ENCODE data around the gene CDK6. TPM values are rescaled to one million over a fixed set of nuclear protein-coding genes. Genes with fewer than 3 reads are reported as not detected.

The CDK6 gene
- total RNA-seq, 1 donor = 45.6 TPM

DNA sequence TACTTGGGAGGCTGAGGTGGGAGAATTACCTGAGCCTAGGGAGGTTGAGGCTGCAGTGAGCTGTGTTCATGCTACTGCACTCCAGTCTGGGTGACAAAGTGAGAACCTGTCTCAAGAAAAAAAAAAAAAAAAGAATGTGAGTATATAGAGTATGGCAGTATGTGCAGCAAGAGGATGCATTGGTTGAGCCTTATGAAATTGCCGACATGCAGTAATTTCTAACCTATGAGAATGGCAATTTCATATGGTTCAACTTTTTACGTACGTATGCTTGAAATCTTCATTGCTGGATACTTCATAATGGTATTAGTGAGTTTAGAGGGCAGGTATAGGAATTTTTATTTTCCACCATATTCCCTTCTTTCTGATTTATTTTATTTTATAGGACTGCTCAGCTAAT is 241.6 kb downstream of the CDK6 start:
- H2AFZ ChIP-seq (ENCODE audit: low read length) = no peak overlapping the region
- no peaks in the 10 kb centered on the region for H3K36me3 ChIP-seq (ENCODE audit: insufficient read depth, low read length)
- H4K20me1 ChIP-seq (ENCODE audit: insufficient read depth, low read length) = peaks cover under 1% of the 10 kb centered on the region
- peak overlapping the region; percentile 44 for H3K4me2 ChIP-seq (ENCODE audit: insufficient read depth, low read length)
- no peak overlapping the region for H3K4me3 ChIP-seq (ENCODE audit: insufficient read depth, low read length)
- peaks cover under 1% of the 10 kb centered on the region for H3K79me2 ChIP-seq (ENCODE audit: insufficient read depth, low read length)
- no peaks in the 10 kb centered on the region for H3K27me3 ChIP-seq (ENCODE audit: insufficient read depth, low read length)
- peaks cover 6% of the 10 kb centered on the region for H3K4me1 ChIP-seq (ENCODE audit: insufficient read depth, low read length)
- no peak for DNase-seq (ENCODE audit: insufficient read length, low spot score, missing footprints)
- no peak overlapping the region for H3K27ac ChIP-seq (ENCODE audit: low read depth, low read length)
- no peak for TF ChIP-seq CTCF (IDR thresholded peaks at IDR 0.05; ENCODE audit: extremely low read depth, low read depth, low read length)
- H3K9me3 ChIP-seq (ENCODE audit: low read depth, low read length) = no peaks in the 10 kb centered on the region

GRCh38 chr7:92590711-92591310 is 245.6 kb downstream of the CDK6 start:
- Histone ChIP-seq H4K20me1 (ENCODE audit: insufficient read depth, low read length) (peaks cover 37% of the 10 kb centered on the region), H3K4me3 (ENCODE audit: insufficient read depth, low read length) (peak overlapping the region; percentile 96), H3K27me3 (ENCODE audit: insufficient read depth, low read length) (no peaks in the 10 kb centered on the region), H2AFZ (ENCODE audit: low read length) (peak overlapping the region; percentile 85), H3K36me3 (ENCODE audit: insufficient read depth, low read length) (no peaks in the 10 kb centered on the region), H3K4me2 (ENCODE audit: insufficient read depth, low read length) (peak overlapping the region; percentile 85), H3K4me1 (ENCODE audit: insufficient read depth, low read length) (peaks cover 32% of the 10 kb centered on the region), H3K79me2 (ENCODE audit: insufficient read depth, low read length) (peaks cover 40% of the 10 kb centered on the region), H3K27ac (ENCODE audit: low read depth, low read length) (peak overlapping the region; percentile 88), H3K9me3 (ENCODE audit: low read depth, low read length) (no peaks in the 10 kb centered on the region)
- TF ChIP-seq CTCF (IDR thresholded peaks at IDR 0.05; ENCODE audit: extremely low read depth, low read depth, low read length) = no peak
- no peak for DNase-seq (ENCODE audit: insufficient read length, low spot score, missing footprints)

DNA sequence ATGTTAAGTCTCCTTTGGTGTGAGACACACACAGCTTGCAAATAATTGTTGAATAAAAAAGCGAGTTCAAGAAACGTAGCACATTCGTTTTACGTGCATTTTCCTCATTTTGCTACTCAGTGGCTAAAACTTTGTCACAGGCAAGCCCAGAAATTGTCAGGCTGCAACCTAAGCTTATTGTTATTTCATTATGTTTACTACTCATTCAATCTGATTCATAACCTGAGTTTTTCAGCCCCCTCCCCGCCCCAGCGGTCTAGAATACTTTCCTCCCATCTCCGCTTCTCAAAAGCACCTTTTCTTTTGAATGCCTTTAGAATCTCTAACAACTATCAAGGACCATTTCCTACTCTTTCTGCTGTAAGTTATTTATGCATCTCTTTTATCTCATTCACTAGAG is 247.3 kb downstream of the CDK6 start:
- peaks cover 58% of the 10 kb centered on the region for H3K79me2 ChIP-seq (ENCODE audit: insufficient read depth, low read length)
- H3K4me2 ChIP-seq (ENCODE audit: insufficient read depth, low read length) = peak overlapping the region; percentile 85
- no peak overlapping the region for H2AFZ ChIP-seq (ENCODE audit: low read length)
- no peak for TF ChIP-seq CTCF (IDR thresholded peaks at IDR 0.05; ENCODE audit: extremely low read depth, low read depth, low read length)
- peak overlapping the region; percentile 96 for H3K4me3 ChIP-seq (ENCODE audit: insufficient read depth, low read length)
- H3K36me3 ChIP-seq (ENCODE audit: insufficient read depth, low read length) = no peaks in the 10 kb centered on the region
- no peaks in the 10 kb centered on the region for H3K9me3 ChIP-seq (ENCODE audit: low read depth, low read length)
- H3K4me1 ChIP-seq (ENCODE audit: insufficient read depth, low read length) = peaks cover 26% of the 10 kb centered on the region
- no peaks in the 10 kb centered on the region for H3K27me3 ChIP-seq (ENCODE audit: insufficient read depth, low read length)
- peak; percentile 56 for DNase-seq (ENCODE audit: insufficient read length, low spot score, missing footprints)
- peak overlapping the region; percentile 88 for H3K27ac ChIP-seq (ENCODE audit: low read depth, low read length)
- peaks cover 51% of the 10 kb centered on the region for H4K20me1 ChIP-seq (ENCODE audit: insufficient read depth, low read length)

DNA sequence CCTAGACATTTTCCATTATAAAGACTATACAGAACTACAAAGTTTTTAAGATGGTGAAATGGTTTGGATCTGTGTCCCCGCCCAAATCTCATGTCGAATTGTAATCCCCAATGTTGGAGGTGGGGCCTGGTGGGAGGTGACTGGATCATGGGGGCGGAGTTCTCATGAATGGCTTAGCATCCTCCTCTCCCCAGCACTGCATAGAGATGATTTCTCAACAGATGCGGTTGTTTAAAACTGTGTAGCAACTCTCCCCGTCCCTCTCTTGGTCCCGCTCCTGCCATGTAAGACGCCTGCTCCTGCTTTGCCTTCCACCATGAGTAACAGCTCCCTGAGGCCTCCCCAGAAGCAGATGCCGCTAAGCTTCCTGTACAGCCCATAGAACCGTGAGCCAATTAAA is 247.8 kb downstream of the CDK6 start:
- H3K4me3 ChIP-seq (ENCODE audit: insufficient read depth, low read length) = peak overlapping the region; percentile 96
- no peaks in the 10 kb centered on the region for H3K9me3 ChIP-seq (ENCODE audit: low read depth, low read length)
- peaks cover 63% of the 10 kb centered on the region for H3K79me2 ChIP-seq (ENCODE audit: insufficient read depth, low read length)
- H3K36me3 ChIP-seq (ENCODE audit: insufficient read depth, low read length) = no peaks in the 10 kb centered on the region
- H3K4me1 ChIP-seq (ENCODE audit: insufficient read depth, low read length) = peaks cover 26% of the 10 kb centered on the region
- peak overlapping the region; percentile 85 for H3K4me2 ChIP-seq (ENCODE audit: insufficient read depth, low read length)
- H4K20me1 ChIP-seq (ENCODE audit: insufficient read depth, low read length) = peaks cover 51% of the 10 kb centered on the region
- no peak overlapping the region for H3K27ac ChIP-seq (ENCODE audit: low read depth, low read length)
- no peaks in the 10 kb centered on the region for H3K27me3 ChIP-seq (ENCODE audit: insufficient read depth, low read length)
- TF ChIP-seq CTCF (IDR thresholded peaks at IDR 0.05; ENCODE audit: extremely low read depth, low read depth, low read length) = no peak
- no peak for DNase-seq (ENCODE audit: insufficient read length, low spot score, missing footprints)
- no peak overlapping the region for H2AFZ ChIP-seq (ENCODE audit: low read length)
